ENCODE measurements around the gene C5AR1. TPM values are rescaled to one million over a fixed set of nuclear protein-coding genes. Genes with fewer than 3 reads are reported as not detected.

C5AR1 gene
- total RNA-seq, 4 donors from 2014 or later = 0.70 to 5.0 (median 2.2) TPM; not detected in 1

- no peak for DNase-seq
- no peak overlapping the region for H3K4me3 ChIP-seq
- no peaks in the 10 kb centered on the region for H3K9me3 ChIP-seq
- H3K27ac ChIP-seq = no peak overlapping the region
- H3K27me3 ChIP-seq = no peaks in the 10 kb centered on the region
- no peak for TF ChIP-seq POLR2A (IDR thresholded peaks at IDR 0.05)
- TF ChIP-seq, protein P1, sequence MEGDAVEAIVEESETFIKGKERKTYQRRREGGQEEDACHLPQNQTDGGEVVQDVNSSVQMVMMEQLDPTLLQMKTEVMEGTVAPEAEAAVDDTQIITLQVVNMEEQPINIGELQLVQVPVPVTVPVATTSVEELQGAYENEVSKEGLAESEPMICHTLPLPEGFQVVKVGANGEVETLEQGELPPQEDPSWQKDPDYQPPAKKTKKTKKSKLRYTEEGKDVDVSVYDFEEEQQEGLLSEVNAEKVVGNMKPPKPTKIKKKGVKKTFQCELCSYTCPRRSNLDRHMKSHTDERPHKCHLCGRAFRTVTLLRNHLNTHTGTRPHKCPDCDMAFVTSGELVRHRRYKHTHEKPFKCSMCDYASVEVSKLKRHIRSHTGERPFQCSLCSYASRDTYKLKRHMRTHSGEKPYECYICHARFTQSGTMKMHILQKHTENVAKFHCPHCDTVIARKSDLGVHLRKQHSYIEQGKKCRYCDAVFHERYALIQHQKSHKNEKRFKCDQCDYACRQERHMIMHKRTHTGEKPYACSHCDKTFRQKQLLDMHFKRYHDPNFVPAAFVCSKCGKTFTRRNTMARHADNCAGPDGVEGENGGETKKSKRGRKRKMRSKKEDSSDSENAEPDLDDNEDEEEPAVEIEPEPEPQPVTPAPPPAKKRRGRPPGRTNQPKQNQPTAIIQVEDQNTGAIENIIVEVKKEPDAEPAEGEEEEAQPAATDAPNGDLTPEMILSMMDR (IDR thresholded peaks at IDR 0.05) = no peak
- peaks cover 0 to 7% (median 0%) of the 10 kb centered on the region in 4 donors for H3K4me1 ChIP-seq
- peaks cover 0 to 68% (median 0%) of the 10 kb centered on the region in 3 donors for H3K36me3 ChIP-seq
Observed at GRCh38 chr19:47268028-47268427, 41.6 kb upstream of the C5AR1 start.

DNA sequence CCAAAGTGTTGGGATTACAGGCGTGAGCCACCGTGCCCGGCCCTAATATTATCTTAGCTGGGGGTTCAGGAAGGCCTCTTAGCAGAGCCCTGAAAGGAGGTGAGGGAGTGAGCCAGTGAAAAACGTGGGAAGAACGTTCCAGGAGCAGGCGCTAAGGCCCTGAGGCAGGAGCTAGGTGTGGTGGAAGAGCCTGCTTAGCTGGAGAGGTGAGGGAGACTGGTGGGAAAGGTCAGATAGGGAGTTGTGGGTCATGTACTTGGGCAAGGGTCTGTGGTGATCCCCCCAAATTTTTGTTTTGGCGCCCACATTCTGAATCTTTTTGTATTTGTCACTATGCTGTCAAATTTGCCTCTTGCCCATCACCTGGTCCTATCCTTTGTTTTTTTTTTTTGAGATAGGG lies 40.1 kb upstream of the C5AR1 start:
- H3K4me1 ChIP-seq = peaks cover 0 to 7% (median 0%) of the 10 kb centered on the region in 4 donors
- H3K27ac ChIP-seq = no peak overlapping the region
- DNase-seq = no peak
- TF ChIP-seq POLR2A (IDR thresholded peaks at IDR 0.05) = no peak
- TF ChIP-seq, protein P1 (IDR thresholded peaks at IDR 0.05) = no peak
- H3K36me3 ChIP-seq = peaks cover 0 to 55% (median 0%) of the 10 kb centered on the region in 3 donors
- no peak overlapping the region for H3K4me3 ChIP-seq
- no peaks in the 10 kb centered on the region for H3K27me3 ChIP-seq
- H3K9me3 ChIP-seq = no peaks in the 10 kb centered on the region

- Histone ChIP-seq H3K4me3 (no peak overlapping the region), H3K4me1 (peaks cover 0 to 13% (median 4%) of the 10 kb centered on the region in 4 donors), H3K27me3 (no peaks in the 10 kb centered on the region), H3K36me3 (peaks cover 0 to 47% (median 0%) of the 10 kb centered on the region in 3 donors), H3K27ac (no peak overlapping the region), H3K9me3 (no peaks in the 10 kb centered on the region)
- TF ChIP-seq POLR2A (IDR thresholded peaks at IDR 0.05) = no peak
- TF ChIP-seq, protein P1 (IDR thresholded peaks at IDR 0.05) = no peak
- no peak for DNase-seq
Observed at GRCh38 chr19:47270408-47270807, 39.3 kb upstream of the C5AR1 start.

- H3K9me3 ChIP-seq = no peaks in the 10 kb centered on the region
- no peaks in the 10 kb centered on the region for H3K27me3 ChIP-seq
- peaks cover 0 to 33% (median 0%) of the 10 kb centered on the region in 3 donors for H3K36me3 ChIP-seq
- no peak for TF ChIP-seq POLR2A (IDR thresholded peaks at IDR 0.05)
- TF ChIP-seq, protein P1 (IDR thresholded peaks at IDR 0.05) = no peak
- peaks cover 0 to 24% (median 7%) of the 10 kb centered on the region in 4 donors for H3K4me1 ChIP-seq
- no peak overlapping the region for H3K27ac ChIP-seq
- DNase-seq = no peak
- H3K4me3 ChIP-seq = no peak overlapping the region
Observed at GRCh38 chr19:47271949-47272348, 37.7 kb upstream of the C5AR1 start.

DNA sequence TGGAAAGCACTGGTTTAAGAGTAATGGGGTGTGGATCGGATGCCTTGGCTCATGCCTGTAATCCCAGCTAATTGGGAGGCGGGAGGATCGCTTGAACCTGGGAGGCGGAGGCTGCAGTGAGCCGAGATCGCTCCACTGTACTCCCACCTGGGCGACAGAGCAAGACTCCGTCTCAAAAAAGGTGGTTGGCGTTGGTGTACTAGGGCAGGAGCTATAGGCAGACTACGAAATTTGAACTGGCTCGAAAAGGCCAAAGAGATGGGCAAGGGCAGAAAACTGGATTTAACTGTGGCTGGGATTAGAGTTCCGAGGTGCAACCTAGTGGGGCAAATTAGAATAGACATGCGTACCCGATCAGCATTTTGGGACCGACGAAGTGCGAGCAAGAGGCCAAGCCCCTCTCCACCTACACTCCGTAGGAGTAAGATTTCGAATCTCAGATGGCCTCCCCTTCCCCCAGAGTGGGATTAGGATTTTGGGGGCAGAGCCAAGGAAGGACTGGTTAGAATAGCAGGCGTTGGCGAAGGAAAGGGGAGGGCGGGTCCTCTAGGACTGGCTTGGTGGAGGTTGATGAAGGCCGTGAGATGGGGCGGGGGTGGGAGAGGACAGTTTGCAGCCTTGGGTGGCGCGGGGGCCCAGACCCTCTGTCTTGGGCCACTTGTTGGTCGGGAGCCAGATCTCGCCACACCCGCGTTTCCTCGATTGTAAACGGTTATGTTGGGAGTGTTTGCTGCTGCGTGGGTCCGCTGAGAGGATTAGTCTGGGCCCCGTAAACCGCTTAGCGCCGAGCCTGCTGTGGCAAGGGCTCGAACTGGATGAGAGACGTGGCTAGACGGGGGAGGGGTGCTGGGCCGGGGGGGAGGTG lies 37.0 kb upstream of the C5AR1 start:
- DNase-seq = peak in 2 of 3 donors; percentile 39 to 71
- peak overlapping the region; percentile 95 to 99 (median 98) for H3K27ac ChIP-seq
- TF ChIP-seq, protein P1 (IDR thresholded peaks at IDR 0.05) = no peak
- TF ChIP-seq POLR2A (IDR thresholded peaks at IDR 0.05) = no peak
- peak overlapping the region; percentile 72 to 82 (median 77) for H3K4me3 ChIP-seq
- H3K4me1 ChIP-seq = peaks cover 0 to 24% (median 7%) of the 10 kb centered on the region in 4 donors
- H3K9me3 ChIP-seq = no peaks in the 10 kb centered on the region
- no peaks in the 10 kb centered on the region for H3K27me3 ChIP-seq
- H3K36me3 ChIP-seq = peaks cover 0 to 26% (median 0%) of the 10 kb centered on the region in 3 donors

All from Peyer's patch (tissue), 4 donors.